Non-pigmented ciliary epithelial cell (primary cell): ENCODE data around the gene PTPRN2.
"Not testable (repeated sequence)": the region's sequence is repeated elsewhere in the genome, so short reads cannot be mapped to it uniquely, and the experiment has no call there.

Source experiments
- DNase-seq: peaks from one replicate; pipeline ENCODE4 v3.0.0-alpha.2; 2010; ENCODE audit warnings: low read depth

PTPRN2 gene

DNA sequence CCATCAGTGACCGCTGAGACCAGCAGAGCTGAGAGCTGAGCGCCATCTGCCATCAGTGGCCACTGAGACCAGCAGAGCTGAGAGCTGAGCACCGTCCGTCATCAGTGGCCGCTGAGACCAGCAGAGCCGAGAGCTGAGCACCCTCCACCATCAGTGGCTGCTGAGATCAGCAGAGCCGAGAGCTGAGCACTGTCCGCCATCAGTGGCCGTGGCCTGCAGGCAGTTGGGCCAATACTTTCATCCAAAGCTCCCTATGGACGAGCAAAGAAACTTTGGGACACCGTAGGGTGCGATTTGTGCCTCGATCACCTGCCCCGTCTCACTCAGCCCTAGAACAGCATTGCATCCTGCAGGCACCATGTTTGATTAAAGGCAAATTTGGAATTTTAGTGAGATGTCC lies 985.0 kb downstream of the PTPRN2 start:
- DNase-seq: no peak

DNA sequence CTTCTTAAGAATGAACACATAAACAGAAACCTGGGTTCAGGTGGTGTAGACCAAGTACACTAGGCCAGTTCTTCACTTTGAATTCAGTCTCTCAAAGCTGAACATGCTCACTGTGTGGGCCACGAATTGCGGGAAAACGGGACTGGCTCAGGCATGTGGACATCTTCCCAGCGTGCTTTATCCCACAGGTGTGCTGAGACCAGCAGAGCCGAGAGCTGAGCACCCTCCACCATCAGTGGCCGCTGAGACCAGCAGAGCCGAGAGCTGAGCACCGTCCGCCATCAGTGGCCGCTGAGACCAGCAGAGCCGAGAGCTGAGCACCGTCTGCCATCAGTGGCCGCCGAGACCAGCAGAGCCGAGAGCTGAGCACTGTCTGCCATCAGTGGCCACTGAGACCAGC lies 985.5 kb downstream of the PTPRN2 start:
- DNase-seq: no peak

GRCh38 chr7:157601530-157601929 lies 986.1 kb downstream of the PTPRN2 start:
- DNase-seq: no peak

DNA sequence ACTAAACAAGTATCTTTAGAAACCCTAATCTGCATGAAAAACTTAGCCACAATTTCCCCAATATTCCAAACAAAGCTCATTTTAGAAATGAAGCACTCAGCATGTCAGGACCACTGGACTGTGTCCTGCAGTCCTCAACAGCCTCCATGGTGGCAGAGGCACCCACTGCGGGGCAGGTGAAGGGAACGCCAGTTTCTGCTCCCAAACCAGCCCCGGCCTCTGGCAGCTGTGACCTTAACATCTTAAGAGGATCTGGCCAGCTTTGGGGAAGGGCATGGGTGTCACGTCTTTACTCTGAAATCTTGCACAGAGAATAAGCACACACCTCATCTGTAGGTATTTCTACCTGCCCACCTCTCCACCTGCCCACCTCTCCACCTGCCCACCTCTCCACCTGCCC lies 988.1 kb downstream of the PTPRN2 start:
- DNase-seq: no peak

DNA sequence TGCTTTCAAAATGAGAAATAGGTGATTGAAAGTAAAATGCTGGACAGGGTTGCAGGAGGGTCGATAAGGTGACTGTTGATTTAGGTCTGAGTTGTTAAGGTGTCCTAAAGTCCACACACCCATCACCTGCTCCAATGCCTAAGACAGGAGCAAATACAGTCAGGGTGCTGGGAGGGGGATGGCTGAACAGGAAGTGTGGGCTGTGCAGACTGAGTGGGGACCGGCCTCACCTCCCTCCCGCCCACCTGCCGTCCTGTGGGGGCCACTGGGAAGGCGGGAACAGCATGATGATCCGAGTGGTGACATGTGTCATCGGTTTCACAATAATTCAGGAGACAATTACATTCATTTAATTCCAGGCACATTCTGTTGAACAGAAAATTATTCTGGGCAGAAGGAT lies 990.1 kb downstream of the PTPRN2 start:
- DNase-seq: no peak

GRCh38 chr7:157596881-157597280 lies 990.7 kb downstream of the PTPRN2 start:
- DNase-seq: no peak

GRCh38 chr7:157596471-157596870 lies 991.2 kb downstream of the PTPRN2 start:
- no peak for DNase-seq

DNA sequence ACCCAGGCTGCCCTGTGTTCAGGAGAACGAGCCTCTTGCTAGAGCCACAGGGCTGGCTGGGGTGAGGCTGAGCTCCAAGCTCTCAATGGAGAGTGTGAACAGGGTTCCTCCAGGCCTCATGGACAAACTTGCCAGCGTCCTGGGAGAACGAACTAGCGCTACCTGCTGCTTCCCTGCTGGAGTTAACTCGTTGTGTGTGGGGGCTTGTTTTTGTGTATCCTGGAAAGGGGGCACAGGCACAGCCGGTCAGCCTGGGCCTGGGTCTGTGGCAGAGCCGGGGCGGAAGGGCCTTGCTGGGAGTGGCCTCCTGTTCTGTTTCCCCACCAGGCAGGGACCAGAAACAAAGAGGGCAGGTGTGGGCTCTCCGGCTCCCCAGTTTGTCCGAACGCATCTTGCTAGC lies 991.6 kb downstream of the PTPRN2 start:
- no peak for DNase-seq

DNA sequence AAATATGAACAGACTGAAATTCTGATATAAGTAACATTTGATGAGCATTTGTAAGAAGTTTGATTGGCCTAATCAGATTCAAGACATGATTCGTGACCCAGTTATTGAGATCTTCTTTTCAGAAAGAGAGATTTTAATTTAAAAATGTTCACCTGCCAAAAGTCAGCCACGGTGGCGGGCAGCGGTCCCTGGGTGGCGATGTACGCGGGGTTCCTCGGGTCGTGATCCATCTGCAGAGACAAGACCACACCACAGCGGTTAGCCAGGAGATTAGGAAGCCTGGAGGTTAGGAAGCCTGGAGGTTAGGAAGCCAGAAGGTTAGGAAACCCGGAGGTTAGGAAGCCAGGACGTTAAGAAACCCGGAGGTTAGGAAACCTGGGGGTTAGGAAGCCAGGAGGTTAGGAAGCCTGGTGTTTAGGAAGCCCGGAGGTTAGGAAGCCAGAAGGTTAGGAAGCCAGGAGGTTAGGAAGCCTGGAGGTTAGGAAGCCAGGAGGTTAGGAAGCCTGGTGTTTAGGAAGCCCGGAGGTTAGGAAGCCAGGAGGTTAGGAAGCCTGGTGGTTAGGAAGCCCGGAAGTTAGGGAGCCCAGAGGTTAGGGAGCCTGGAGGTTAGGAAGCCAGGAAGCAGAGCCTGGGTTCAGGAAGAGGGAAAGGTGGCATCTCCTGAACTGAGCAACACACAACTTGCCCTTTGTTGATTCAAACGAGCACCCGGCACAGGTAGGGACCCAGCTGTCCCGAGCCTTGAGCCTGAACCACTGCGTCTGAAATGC lies 992.4 kb downstream of the PTPRN2 start:
- no peak for DNase-seq

GRCh38 chr7:157594306-157594705 lies 993.3 kb downstream of the PTPRN2 start:
- no peak for DNase-seq

DNA sequence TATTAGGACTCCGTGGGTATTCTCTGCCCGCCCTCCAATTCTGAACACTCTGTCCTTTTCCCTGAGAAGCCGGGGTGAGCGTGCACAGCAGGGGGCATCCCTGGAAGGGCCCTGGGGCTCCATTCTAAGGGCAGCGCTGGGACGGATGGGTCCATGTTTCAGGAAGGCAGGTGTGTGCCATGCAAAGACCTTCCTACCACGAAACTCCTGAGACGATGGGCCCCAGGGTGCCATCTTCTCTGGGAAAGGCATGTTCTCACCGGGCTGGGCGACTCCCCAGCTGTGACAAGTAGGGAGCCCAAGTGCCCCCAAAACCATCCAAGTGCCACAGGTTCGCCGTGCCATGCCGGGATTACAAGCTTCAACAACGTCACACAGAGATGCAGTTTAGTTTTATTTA lies 994.1 kb downstream of the PTPRN2 start:
- DNase-seq: no peak

DNA sequence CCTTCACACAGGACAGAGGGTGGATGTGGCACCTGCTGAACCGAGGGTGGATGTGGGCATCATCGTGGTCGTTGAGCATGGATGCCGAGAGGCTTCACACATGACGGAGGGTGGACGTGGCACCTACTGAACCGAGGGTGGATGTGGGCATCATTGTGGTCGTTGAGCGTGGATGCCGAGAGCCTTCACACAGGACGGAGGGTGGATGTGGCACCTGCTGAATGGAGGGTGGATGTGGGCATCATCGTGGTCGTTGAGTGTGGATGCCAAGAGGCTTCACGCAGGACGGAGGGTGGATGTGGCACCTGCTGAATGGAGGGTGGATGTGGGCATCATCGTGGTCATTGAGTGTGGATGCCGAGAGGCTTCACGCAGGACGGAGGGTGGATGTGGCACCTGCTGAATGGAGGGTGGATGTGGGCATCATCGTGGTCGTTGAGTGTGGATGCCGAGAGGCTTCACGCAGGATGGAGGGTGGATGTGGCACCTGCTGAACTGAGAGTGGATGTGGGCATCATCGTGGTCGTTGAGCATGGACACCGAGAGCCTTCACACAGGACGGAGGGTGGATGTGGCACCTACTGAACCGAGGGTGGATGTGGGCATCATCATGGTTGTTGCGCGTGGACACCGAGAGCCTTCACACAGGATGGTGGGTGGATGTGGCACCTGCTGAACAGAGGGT lies 994.8 kb downstream of the PTPRN2 start:
- not testable (repeated sequence) for DNase-seq

DNA sequence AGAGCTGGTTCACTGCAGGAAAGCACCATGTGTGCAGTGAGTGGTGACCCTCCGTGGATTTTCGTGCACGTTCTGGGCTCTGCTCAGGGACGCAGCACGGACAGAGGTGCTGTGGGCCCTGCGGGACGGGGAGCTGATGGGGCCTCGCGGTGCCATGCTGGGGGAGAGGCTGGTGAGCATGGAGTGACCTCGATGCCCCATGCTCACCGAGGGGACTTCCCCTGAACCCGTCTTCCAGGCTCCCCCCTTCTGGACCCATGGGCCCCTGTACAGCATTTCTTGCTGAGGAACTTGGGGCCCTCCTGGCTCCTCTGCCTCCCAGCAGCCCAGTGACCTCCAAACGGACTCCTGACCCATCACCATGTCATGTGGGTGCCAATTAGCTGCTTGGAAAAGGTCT lies 997.1 kb downstream of the PTPRN2 start:
- DNase-seq: no peak

- DNase-seq: no peak
Measured at GRCh38 chr7:157589680-157590079, 997.9 kb downstream of the PTPRN2 start.

DNA sequence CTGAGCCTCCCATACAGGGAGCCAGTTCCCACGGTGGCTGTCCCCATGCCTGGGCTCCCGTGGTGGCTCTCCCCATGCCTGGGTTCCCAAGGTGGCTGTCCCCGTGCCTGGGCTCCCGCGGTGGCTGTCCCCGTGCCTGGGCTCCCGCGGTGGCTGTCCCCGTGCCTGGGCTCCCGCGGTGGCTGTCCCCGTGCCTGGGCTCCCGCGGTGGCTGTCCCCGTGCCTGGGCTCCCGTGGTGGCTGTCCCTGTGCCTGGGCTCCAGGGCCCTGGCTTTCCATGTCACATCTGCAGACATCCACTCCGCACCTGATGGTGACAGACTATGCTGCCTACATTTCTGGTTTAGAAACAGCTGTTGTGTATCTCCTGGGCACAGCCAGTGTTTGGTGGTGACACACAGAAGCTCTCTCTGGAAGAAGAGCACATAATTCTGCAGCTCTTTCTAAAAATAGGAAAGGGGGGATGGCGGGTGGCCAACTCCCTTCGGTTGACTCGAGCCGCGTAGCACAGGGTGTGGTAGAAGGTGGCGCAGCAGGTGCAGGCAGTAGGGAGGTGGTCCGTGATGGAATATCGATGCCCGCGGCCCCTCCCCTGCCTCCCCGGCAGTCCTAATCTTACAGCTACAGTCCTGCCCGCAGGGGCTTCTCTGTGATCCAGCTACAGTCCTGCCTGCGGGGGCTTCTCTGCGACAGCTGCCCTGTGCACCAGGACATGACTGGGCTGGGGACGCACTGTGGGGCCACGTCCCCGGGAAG lies 999.6 kb downstream of the PTPRN2 start:
- DNase-seq: no peak

DNA sequence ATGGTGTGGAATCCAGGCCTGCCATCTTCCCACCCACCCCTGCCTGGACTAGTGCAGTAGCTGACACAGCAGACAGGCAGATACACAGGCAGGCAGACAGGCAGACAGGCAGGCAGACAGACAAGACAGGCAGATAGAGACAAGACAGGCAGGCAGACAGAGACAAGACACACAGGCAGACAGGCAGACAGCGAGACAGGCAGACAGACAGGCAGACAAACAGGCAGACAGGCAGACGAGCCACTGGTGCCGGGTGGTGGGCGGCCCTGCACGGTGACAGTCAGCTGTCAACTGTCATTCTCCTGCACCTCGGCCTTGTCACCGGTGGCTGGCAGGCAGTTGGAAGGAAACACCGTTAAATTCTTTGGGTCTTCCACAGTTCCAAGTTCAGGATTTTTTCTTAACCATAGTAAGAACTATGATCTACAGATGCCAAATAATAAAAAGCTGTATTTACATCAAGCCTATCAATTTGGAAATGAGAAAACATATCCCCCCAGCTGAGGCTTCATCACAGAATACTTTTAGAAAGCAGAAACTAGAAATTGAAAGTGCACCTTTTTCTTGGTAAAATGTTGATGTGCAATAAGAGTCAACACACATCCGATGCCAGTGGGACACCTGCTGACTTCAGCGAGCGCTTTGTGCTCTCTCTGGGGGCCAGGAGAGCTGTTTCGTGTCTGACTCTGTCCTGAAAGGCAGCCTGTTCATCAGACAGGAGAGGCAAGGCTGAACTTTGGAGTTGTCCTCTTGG lies 1000.4 kb downstream of the PTPRN2 start:
- no peak for DNase-seq

DNA sequence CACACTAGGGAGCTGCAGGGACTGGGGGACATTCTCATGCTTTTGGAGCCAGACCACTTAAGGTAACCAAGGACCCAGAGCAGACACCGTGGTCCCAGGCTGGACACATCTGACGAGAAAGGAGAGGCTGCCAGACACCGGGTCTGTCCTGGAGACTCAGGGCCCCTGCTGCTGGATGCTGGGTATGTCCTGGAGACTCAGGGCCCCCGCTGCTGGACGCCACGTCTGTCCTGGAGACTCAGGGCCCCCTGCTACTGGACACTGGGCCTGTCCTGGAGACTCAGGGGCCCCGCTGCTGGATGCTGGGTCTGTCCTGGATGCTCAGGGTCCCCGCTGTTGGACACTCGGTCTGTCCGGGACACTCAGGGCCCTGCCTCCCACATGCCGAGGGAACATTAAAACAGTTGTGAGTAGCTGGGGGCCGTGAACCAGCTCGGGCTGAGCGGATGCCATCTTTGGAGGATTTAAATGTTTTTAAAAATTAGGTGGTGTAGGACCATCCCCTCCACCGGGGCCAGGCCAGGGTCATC lies 1001.1 kb downstream of the PTPRN2 start:
- DNase-seq: no peak

- DNase-seq: no peak
Measured at GRCh38 chr7:157585113-157585861, 1002.3 kb downstream of the PTPRN2 start.

DNA sequence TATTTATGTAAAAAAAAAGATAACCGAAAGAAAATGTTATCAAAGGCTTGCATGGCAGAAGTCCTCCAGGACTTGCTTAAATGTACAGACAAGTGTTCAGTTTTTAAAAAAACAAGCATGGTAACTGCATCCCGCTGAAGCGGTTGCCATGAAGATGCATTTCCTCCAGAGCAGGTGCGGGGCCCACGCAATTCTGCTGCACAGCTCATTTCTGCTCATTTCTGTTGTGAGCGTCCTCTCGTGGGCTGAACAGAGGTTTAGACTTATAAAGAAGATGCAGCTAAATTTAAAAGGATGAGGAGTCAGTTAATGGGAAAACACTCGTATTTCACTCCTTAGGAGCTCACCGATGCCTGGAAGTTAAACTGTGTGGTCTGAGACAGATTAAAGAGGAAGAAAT lies 1003.2 kb downstream of the PTPRN2 start:
- no peak for DNase-seq

DNA sequence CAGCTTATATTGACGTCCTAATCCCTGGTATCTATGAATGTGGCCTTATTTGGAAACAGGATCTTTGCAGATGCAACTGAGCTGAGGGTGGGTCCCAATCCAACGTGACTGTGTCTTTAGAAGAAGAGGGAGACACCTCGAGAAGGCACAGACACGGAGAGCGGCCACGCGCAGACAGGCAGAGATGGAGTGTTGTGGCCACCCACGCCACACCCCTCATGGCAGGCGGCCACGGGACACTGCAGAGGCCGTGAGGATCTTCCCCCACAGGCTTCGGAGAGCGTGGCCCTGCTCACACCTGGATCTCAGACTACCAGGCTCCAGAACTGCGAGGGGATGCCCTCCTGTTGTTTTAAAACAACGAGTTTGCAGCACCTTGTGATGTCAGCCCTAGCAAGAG lies 1005.9 kb downstream of the PTPRN2 start:
- DNase-seq: no peak

GRCh38 chr7:157580324-157580723 lies 1007.3 kb downstream of the PTPRN2 start:
- no peak for DNase-seq
